ENCODE data around the gene GYS2.

GYS2 gene

DNA sequence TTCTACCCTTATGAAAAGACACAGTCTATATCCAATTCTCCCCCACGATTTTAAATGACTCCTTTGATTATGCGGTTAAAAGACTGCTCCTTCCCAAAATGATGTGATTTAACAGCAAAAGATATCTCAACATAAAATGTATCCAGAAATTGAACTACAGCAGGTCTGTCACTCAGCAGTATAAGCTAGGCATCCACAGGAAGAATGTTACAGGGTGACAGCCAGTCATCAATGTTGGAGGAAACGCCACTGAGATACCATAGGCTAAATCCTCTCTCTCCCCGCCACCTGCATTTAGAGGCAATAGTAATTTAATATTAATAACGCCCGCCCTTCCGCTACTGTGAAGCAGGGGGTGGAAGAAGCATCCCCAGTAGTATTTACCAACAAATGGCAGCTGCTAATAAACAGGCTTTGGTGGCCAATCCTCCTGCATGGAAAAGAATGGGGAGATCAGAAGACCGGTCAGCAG lies 103.8 kb downstream of the GYS2 start:
- ATAC-seq (ENCODE audit: low read depth) (no peak), DNase-seq (ENCODE audit: low spot score) (no peak)
- H3K36me3 ChIP-seq (ENCODE audit: low read depth), result peaks cover 20% of the 10 kb centered on the region
- peak overlapping the region; percentile 67 for H3K4me3 ChIP-seq (ENCODE audit: severe bottlenecking)
- no peaks in the 10 kb centered on the region for H3K9me3 ChIP-seq (ENCODE audit: severe bottlenecking)
- no peaks in the 10 kb centered on the region for H3K27me3 ChIP-seq (ENCODE audit: insufficient read depth, poor library complexity, severe bottlenecking)
- TF ChIP-seq, protein P1, sequence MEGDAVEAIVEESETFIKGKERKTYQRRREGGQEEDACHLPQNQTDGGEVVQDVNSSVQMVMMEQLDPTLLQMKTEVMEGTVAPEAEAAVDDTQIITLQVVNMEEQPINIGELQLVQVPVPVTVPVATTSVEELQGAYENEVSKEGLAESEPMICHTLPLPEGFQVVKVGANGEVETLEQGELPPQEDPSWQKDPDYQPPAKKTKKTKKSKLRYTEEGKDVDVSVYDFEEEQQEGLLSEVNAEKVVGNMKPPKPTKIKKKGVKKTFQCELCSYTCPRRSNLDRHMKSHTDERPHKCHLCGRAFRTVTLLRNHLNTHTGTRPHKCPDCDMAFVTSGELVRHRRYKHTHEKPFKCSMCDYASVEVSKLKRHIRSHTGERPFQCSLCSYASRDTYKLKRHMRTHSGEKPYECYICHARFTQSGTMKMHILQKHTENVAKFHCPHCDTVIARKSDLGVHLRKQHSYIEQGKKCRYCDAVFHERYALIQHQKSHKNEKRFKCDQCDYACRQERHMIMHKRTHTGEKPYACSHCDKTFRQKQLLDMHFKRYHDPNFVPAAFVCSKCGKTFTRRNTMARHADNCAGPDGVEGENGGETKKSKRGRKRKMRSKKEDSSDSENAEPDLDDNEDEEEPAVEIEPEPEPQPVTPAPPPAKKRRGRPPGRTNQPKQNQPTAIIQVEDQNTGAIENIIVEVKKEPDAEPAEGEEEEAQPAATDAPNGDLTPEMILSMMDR (IDR thresholded peaks at IDR 0.05; ENCODE audit: poor library complexity, severe bottlenecking), result no peak
- peaks cover 7% of the 10 kb centered on the region for H3K4me1 ChIP-seq (ENCODE audit: insufficient read depth, poor library complexity, severe bottlenecking)
- peak overlapping the region; percentile 59 for H3K27ac ChIP-seq (ENCODE audit: poor library complexity, severe bottlenecking)

DNA sequence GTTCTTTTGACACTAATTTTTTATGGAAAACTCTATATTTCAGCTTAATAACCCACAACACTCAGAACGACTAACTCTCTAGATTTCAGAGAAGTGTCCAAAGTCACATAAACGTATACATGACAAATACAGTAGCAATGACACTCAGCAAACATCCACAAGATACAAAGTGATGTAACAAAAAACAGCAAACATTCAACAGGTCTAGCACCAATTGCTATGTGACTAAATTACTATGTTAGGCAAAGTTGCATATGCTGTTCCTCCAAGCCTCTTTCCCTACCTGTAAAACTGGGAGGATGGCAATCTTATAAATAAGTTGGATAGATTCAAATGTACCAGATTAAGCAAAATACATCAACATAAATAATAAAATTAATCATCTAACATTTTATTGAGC lies 104.9 kb downstream of the GYS2 start:
- H3K4me1 ChIP-seq (ENCODE audit: insufficient read depth, poor library complexity, severe bottlenecking), result peaks cover 7% of the 10 kb centered on the region
- H3K4me3 ChIP-seq (ENCODE audit: severe bottlenecking), result no peak overlapping the region
- DNase-seq (ENCODE audit: low spot score), result no peak
- H3K9me3 ChIP-seq (ENCODE audit: severe bottlenecking), result no peaks in the 10 kb centered on the region
- H3K27ac ChIP-seq (ENCODE audit: poor library complexity, severe bottlenecking), result no peak overlapping the region
- no peaks in the 10 kb centered on the region for H3K27me3 ChIP-seq (ENCODE audit: insufficient read depth, poor library complexity, severe bottlenecking)
- ATAC-seq (ENCODE audit: low read depth), result no peak
- H3K36me3 ChIP-seq (ENCODE audit: low read depth), result peaks cover 20% of the 10 kb centered on the region
- TF ChIP-seq, protein P1 (IDR thresholded peaks at IDR 0.05; ENCODE audit: poor library complexity, severe bottlenecking), result no peak

Measured in RWPE2 (cell line).